Suprapubic skin (tissue), 4 donors: ENCODE measurements around the gene IKZF1. TPM values are rescaled to one million over a fixed set of nuclear protein-coding genes. Genes with fewer than 3 reads are reported as not detected.

Experiments
- DNase-seq, 2 donors: peaks; one replicate each; pipeline ENCODE4 v3.0.0-alpha.2; 2019; ENCODE audit warnings: low spot score in 2 of 2
- H3K27ac ChIP-seq: fragments of 200-600 bp; sonication (generic); one replicate; pipeline ENCODE4 v1.5.1; 2019
- H3K27me3 ChIP-seq: fragments of 200-600 bp; sonication (generic); one replicate; pipeline ENCODE4 v1.5.1; 2019
- H3K36me3 ChIP-seq: fragments of 200-600 bp; sonication (generic); one replicate; pipeline ENCODE4 v1.5.1; 2019
- H3K4me1 ChIP-seq: fragments of 200-600 bp; sonication (generic); one replicate; pipeline ENCODE4 v1.5.1; 2019
- H3K4me3 ChIP-seq: fragments of 200-600 bp; sonication (generic); one replicate; pipeline ENCODE4 v1.5.1; 2019; ENCODE audit warnings: mild to moderate bottlenecking
- H3K9me3 ChIP-seq: fragments of 200-600 bp; sonication (generic); one replicate; pipeline ENCODE4 v1.5.1; 2019
- CTCF ChIP-seq, 2 donors: fragments of 200-600 bp in 1 of 2; fragments of 450-650 bp in 1 of 2; sonication (generic) in 1 of 2; IDR thresholded peaks; one replicate each; pipeline ENCODE4 v1.5.1; 2016 to 2019; ENCODE audit warnings: antibody characterized with exemption in 2 of 2, mild to moderate bottlenecking in 1 of 2, moderate library complexity in 1 of 2
- EP300 ChIP-seq: sonication (generic); formaldehyde crosslinking; IDR thresholded peaks from one replicate; pipeline ENCODE4 v1.6.1; 2017; ENCODE audit warnings: antibody characterized with exemption
- POLR2A ChIP-seq, 2 donors: fragments of 450-650 bp; IDR thresholded peaks; one replicate each; pipeline ENCODE4 v1.6.1; 2017; ENCODE audit warnings: antibody characterized with exemption in 2 of 2, mild to moderate bottlenecking in 2 of 2, moderate library complexity in 2 of 2
- POLR2AphosphoS5 ChIP-seq, 3 donors: sonication (generic); formaldehyde crosslinking; IDR thresholded peaks; one replicate each; pipeline ENCODE4 v1.6.1; 2017; ENCODE audit warnings: antibody characterized with exemption in 3 of 3
- WGBS: methylation state at CpG from one replicate; pipeline ENCODE4 v1.1.5; 2018; 5-methylcytosine and 5-hydroxymethylcytosine counted together
- total RNA-seq, 4 donors: library from RNA; depleted of rRNA; stranded (reverse); fragments of >200 nt; gene quantifications; one replicate each; pipeline ENCODE4 v1.1.0, GENCODE V29; 2016

Gene IKZF1
- total RNA-seq, 4 donors from 2014 or later, result 3.2 to 17.5 (median 6.2) TPM

GRCh38 chr7:50341724-50342123 lies 37.2 kb downstream of the IKZF1 start:
- H3K27ac ChIP-seq, result no peak overlapping the region
- WGBS, result 65% methylated on average over 1 of the region's 1 CpG
- no peak for TF ChIP-seq POLR2A (IDR thresholded peaks at IDR 0.05)
- no peak for TF ChIP-seq POLR2AphosphoS5 (IDR thresholded peaks at IDR 0.05)
- no peak for TF ChIP-seq EP300
- TF ChIP-seq CTCF (IDR thresholded peaks at IDR 0.05), result no peak

GRCh38 chr7:50342616-50343114 lies 38.1 kb downstream of the IKZF1 start:
- WGBS, result 30% methylated on average over 8 of the region's 8 CpGs
- H3K27ac ChIP-seq, result peak overlapping the region; percentile 49
- TF ChIP-seq CTCF (IDR thresholded peaks at IDR 0.05) (no peak), EP300 (no peak), POLR2A (IDR thresholded peaks at IDR 0.05) (no peak), POLR2AphosphoS5 (IDR thresholded peaks at IDR 0.05) (no peak)

More at GRCh38 chr7:50341724-50342123, 37.2 kb downstream of the IKZF1 start:
- H3K4me3 ChIP-seq, result no peak overlapping the region
- H3K9me3 ChIP-seq, result no peaks in the 10 kb centered on the region
- no peak for DNase-seq
- no peaks in the 10 kb centered on the region for H3K4me1 ChIP-seq
- H3K36me3 ChIP-seq, result no peaks in the 10 kb centered on the region
- no peaks in the 10 kb centered on the region for H3K27me3 ChIP-seq

GRCh38 chr7:50346545-50347497 lies 42.3 kb downstream of the IKZF1 start:
- no peak for DNase-seq
- WGBS, result 37% methylated on average over 8 of the region's 8 CpGs
- H3K4me1 ChIP-seq, result no peaks in the 10 kb centered on the region
- H3K4me3 ChIP-seq, result no peak overlapping the region
- no peaks in the 10 kb centered on the region for H3K9me3 ChIP-seq
- H3K36me3 ChIP-seq, result no peaks in the 10 kb centered on the region
- no peaks in the 10 kb centered on the region for H3K27me3 ChIP-seq
- no peak for TF ChIP-seq EP300
- TF ChIP-seq CTCF (IDR thresholded peaks at IDR 0.05), result no peak
- TF ChIP-seq POLR2AphosphoS5 (IDR thresholded peaks at IDR 0.05), result no peak
- TF ChIP-seq POLR2A (IDR thresholded peaks at IDR 0.05), result no peak
- H3K27ac ChIP-seq, result no peak overlapping the region

More at GRCh38 chr7:50342616-50343114, 38.1 kb downstream of the IKZF1 start:
- H3K36me3 ChIP-seq, result no peaks in the 10 kb centered on the region
- no peak for DNase-seq
- no peaks in the 10 kb centered on the region for H3K4me1 ChIP-seq
- no peak overlapping the region for H3K4me3 ChIP-seq
- H3K27me3 ChIP-seq, result no peaks in the 10 kb centered on the region
- H3K9me3 ChIP-seq, result no peaks in the 10 kb centered on the region

- no peaks in the 10 kb centered on the region for H3K36me3 ChIP-seq
- H3K4me3 ChIP-seq, result no peak overlapping the region
- DNase-seq, result no peak
- no peaks in the 10 kb centered on the region for H3K9me3 ChIP-seq
- no peaks in the 10 kb centered on the region for H3K4me1 ChIP-seq
- H3K27ac ChIP-seq, result no peak overlapping the region
- TF ChIP-seq POLR2A (IDR thresholded peaks at IDR 0.05) (no peak), EP300 (no peak), CTCF (IDR thresholded peaks at IDR 0.05) (no peak), POLR2AphosphoS5 (IDR thresholded peaks at IDR 0.05) (no peak)
- WGBS, result 90% methylated on average over 10 of the region's 10 CpGs
- no peaks in the 10 kb centered on the region for H3K27me3 ChIP-seq
Observed at GRCh38 chr7:50347693-50348092, 43.2 kb downstream of the IKZF1 start.

GRCh38 chr7:50348469-50349162 lies 44.1 kb downstream of the IKZF1 start:
- 92% methylated on average over 8 of the region's 8 CpGs for WGBS
- Histone ChIP-seq H3K4me3 (no peak overlapping the region), H3K4me1 (no peaks in the 10 kb centered on the region), H3K27ac (no peak overlapping the region), H3K36me3 (no peaks in the 10 kb centered on the region), H3K9me3 (no peaks in the 10 kb centered on the region), H3K27me3 (no peaks in the 10 kb centered on the region)
- DNase-seq, result no peak
- TF ChIP-seq POLR2A (IDR thresholded peaks at IDR 0.05), result no peak
- no peak for TF ChIP-seq CTCF (IDR thresholded peaks at IDR 0.05)
- TF ChIP-seq EP300, result no peak
- no peak for TF ChIP-seq POLR2AphosphoS5 (IDR thresholded peaks at IDR 0.05)
